ENCODE measurements around the gene PPP1R14C. TPM values are rescaled to one million over a fixed set of nuclear protein-coding genes. Genes with fewer than 3 reads are reported as not detected.

PPP1R14C gene, protein sequence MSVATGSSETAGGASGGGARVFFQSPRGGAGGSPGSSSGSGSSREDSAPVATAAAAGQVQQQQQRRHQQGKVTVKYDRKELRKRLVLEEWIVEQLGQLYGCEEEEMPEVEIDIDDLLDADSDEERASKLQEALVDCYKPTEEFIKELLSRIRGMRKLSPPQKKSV
- 0.90 and 3.2 TPM in 2 replicates for total RNA-seq (ENCODE audit: low replicate concordance)

GRCh38 chr6:150142670-150143515 lies at the start of gene PPP1R14C:
PPP1R14C (plus strand) TSS chr6:150143044; CDS start chr6:150143193, 149 bp downstream.

Other genes starting within 250 kb of the PPP1R14C start
- 0.15 and 0.47 TPM in 2 replicates for gene RAET1E, start 244.9 kb upstream of the PPP1R14C start, total RNA-seq (ENCODE audit: low replicate concordance)
- gene RAET1G, start 219.9 kb upstream of the PPP1R14C start, total RNA-seq (ENCODE audit: low replicate concordance) = 0.23 and 3.3 TPM in 2 replicates
- gene ULBP2, start 201.0 kb upstream of the PPP1R14C start, total RNA-seq (ENCODE audit: low replicate concordance) = 1.9 and 7.7 TPM in 2 replicates
- gene ULBP1, start 179.1 kb upstream of the PPP1R14C start, total RNA-seq (ENCODE audit: low replicate concordance) = 0.30 TPM in 1 of 2 replicates, not detected in the other
- not detected in 2 replicates for gene RAET1L, start 117.5 kb upstream of the PPP1R14C start, total RNA-seq (ENCODE audit: low replicate concordance)
- 5.0 and 5.2 TPM in 2 replicates for gene ULBP3, start 73.9 kb upstream of the PPP1R14C start, total RNA-seq (ENCODE audit: low replicate concordance)
- gene IYD, start 226.0 kb downstream of the PPP1R14C start, total RNA-seq (ENCODE audit: low replicate concordance) = not detected in 2 replicates

Measured in smooth muscle cell of the coronary artery (primary cell).